MCF 10A (cell line): Measurements from ENCODE around the gene SIM2. TPM values are rescaled to one million over a fixed set of nuclear protein-coding genes. Genes with fewer than 3 reads are reported as not detected.

ENCODE experiments used
- BruUV-seq: library from RNA; stranded (reverse); fragments of 400-500 nt; replicated peaks from 2 replicates; lab custom pipeline; 2021; lab: Mats Ljungman, UMichigan
- CTCF ChIA-PET: fragments of 300-600 bp; sonication (Branson Sonifier 250); formaldehyde crosslinking; extraction: SDS; loops from one replicate; lab custom pipeline; 2021; ENCODE audit warnings: antibody characterized with exemption, inconsistent platforms; lab: Yijun Ruan, JAX
- POLR2A ChIA-PET: fragments of 300-600, 350-650 bp; sonication (Branson Sonifier 250); formaldehyde crosslinking; extraction: SDS; loops from one replicate; lab custom pipeline; 2020; ENCODE audit warnings: antibody characterized with exemption, inconsistent platforms; lab: Yijun Ruan, JAX
- DNase-seq: peaks from one replicate; pipeline ENCODE4 v3.0.0-alpha.2; 2018; ENCODE audit not compliant: unreplicated experiment
- H3K27ac Mint-ChIP-seq: one replicate; pipeline ENCODE4 v1.8.0; 2022; ENCODE audit warnings: mild to moderate bottlenecking, low read depth, mixed read lengths; ENCODE audit not compliant: unreplicated experiment
- H3K27me3 Mint-ChIP-seq: one replicate; pipeline ENCODE4 v1.8.0; 2022; ENCODE audit warnings: mixed read lengths; ENCODE audit not compliant: insufficient read depth, unreplicated experiment
- H3K36me3 Mint-ChIP-seq: one replicate; pipeline ENCODE4 v1.8.0; 2022; ENCODE audit warnings: mild to moderate bottlenecking, moderate library complexity, mixed read lengths; ENCODE audit not compliant: insufficient read depth, unreplicated experiment
- H3K4me1 Mint-ChIP-seq: one replicate; pipeline ENCODE4 v1.8.0; 2022; ENCODE audit warnings: mixed read lengths; ENCODE audit not compliant: insufficient read depth, unreplicated experiment
- H3K4me3 Mint-ChIP-seq: one replicate; pipeline ENCODE4 v1.8.0; 2022; ENCODE audit warnings: mild to moderate bottlenecking, moderate library complexity, mixed read lengths; ENCODE audit not compliant: unreplicated experiment
- H3K9me3 Mint-ChIP-seq: one replicate; pipeline ENCODE4 v1.8.0; 2022; ENCODE audit warnings: mixed read lengths; ENCODE audit not compliant: unreplicated experiment
- intact Hi-C: fragments of 100-400 bp; cut with micrococcal nuclease; formaldehyde crosslinking; loops from 2 replicates; pipeline ENCODE4 v1.14.1; 2022
- total RNA-seq: library from RNA; stranded (reverse); gene quantifications from 2 replicates; pipeline ENCODE4 v1.2.3, GENCODE V29; 2022
- TF ChIP-seq, protein P1 (sequence below): fragments of 200-600 bp; IDR thresholded peaks from one replicate; pipeline ENCODE4 v1.8.0; 2022; ENCODE audit warnings: antibody characterized with exemption, mild to moderate bottlenecking; ENCODE audit not compliant: unreplicated experiment

The SIM2 gene
- total RNA-seq, 1 experiment from 2014 or later: 14.4 TPM

- no peak overlapping the region for H3K27ac Mint-ChIP-seq
- no TSS peak for BruUV-seq
- H3K9me3 Mint-ChIP-seq: no peaks in the 10 kb centered on the region
- H3K4me1 Mint-ChIP-seq: no peaks in the 10 kb centered on the region
- TF ChIP-seq, protein P1, sequence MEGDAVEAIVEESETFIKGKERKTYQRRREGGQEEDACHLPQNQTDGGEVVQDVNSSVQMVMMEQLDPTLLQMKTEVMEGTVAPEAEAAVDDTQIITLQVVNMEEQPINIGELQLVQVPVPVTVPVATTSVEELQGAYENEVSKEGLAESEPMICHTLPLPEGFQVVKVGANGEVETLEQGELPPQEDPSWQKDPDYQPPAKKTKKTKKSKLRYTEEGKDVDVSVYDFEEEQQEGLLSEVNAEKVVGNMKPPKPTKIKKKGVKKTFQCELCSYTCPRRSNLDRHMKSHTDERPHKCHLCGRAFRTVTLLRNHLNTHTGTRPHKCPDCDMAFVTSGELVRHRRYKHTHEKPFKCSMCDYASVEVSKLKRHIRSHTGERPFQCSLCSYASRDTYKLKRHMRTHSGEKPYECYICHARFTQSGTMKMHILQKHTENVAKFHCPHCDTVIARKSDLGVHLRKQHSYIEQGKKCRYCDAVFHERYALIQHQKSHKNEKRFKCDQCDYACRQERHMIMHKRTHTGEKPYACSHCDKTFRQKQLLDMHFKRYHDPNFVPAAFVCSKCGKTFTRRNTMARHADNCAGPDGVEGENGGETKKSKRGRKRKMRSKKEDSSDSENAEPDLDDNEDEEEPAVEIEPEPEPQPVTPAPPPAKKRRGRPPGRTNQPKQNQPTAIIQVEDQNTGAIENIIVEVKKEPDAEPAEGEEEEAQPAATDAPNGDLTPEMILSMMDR: no peak
- H3K36me3 Mint-ChIP-seq: peaks cover 28% of the 10 kb centered on the region
- no peak for DNase-seq
- ChIA-PET CTCF (interaction anchor here (0.6 kb wide), 2 partner anchors 12 to 1496 kb away, joined by 3 read pairs; no protein-coding TSS in a partner anchor), POLR2A (interaction anchor here (0.7 kb wide), 1 partner anchor 9 kb away, joined by 4 read pairs; no protein-coding TSS in a partner anchor)
- intact Hi-C loops: no loop called here
- no peaks in the 10 kb centered on the region for H3K27me3 Mint-ChIP-seq
- no peak overlapping the region for H3K4me3 Mint-ChIP-seq
Observed at GRCh38 chr21:36743008-36743407, 44.1 kb downstream of the SIM2 start.

GRCh38 chr21:36743446-36743845, 44.5 kb downstream of the SIM2 start:
- Mint-ChIP-seq H3K9me3 (no peaks in the 10 kb centered on the region), H3K4me1 (no peaks in the 10 kb centered on the region), H3K36me3 (peaks cover 30% of the 10 kb centered on the region), H3K27ac (no peak overlapping the region), H3K4me3 (no peak overlapping the region), H3K27me3 (no peaks in the 10 kb centered on the region)
- TF ChIP-seq, protein P1: no peak
- ChIA-PET POLR2A (no interaction called here), CTCF (interaction anchor here (0.6 kb wide), 2 partner anchors 11 to 1496 kb away, joined by 3 read pairs; no protein-coding TSS in a partner anchor)
- intact Hi-C loops: no loop called here
- no peak for DNase-seq
- no TSS peak for BruUV-seq

- peaks cover 36% of the 10 kb centered on the region for H3K36me3 Mint-ChIP-seq
- H3K27ac Mint-ChIP-seq: no peak overlapping the region
- H3K9me3 Mint-ChIP-seq: no peaks in the 10 kb centered on the region
- ChIA-PET POLR2A (no interaction called here), CTCF (no interaction called here)
- TF ChIP-seq, protein P1: no peak
- H3K4me1 Mint-ChIP-seq: no peaks in the 10 kb centered on the region
- DNase-seq: no peak
- intact Hi-C loops: no loop called here
- H3K27me3 Mint-ChIP-seq: no peaks in the 10 kb centered on the region
- BruUV-seq: no TSS peak
- no peak overlapping the region for H3K4me3 Mint-ChIP-seq
Observed at GRCh38 chr21:36744190-36744559, 45.3 kb downstream of the SIM2 start.

DNA sequence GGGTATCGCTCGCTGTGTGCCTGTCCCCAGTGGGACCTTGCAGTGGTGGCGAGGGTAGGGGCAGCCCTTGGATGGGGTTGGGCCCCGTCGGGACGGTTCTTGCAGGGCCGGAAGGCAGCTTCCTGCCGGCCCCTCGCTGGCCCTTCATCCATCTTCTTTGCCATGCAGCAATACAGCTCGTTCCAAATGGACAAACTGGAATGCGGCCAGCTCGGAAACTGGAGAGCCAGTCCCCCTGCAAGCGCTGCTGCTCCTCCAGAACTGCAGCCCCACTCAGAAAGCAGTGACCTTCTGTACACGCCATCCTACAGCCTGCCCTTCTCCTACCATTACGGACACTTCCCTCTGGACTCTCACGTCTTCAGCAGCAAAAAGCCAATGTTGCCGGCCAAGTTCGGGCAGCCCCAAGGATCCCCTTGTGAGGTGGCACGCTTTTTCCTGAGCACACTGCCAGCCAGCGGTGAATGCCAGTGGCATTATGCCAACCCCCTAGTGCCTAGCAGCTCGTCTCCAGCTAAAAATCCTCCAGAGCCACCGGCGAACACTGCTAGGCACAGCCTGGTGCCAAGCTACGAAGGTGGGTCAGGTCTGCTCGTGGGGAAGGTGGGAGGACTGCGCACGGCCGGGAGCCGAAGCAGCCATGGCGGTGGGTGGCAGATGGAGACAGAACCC, 45.8 kb downstream of the SIM2 start:
- Mint-ChIP-seq H3K27ac (no peak overlapping the region), H3K36me3 (peaks cover 33% of the 10 kb centered on the region), H3K4me1 (no peaks in the 10 kb centered on the region), H3K4me3 (no peak overlapping the region), H3K27me3 (no peaks in the 10 kb centered on the region), H3K9me3 (no peaks in the 10 kb centered on the region)
- DNase-seq: no peak
- intact Hi-C loops: no loop called here
- POLR2A ChIA-PET: no interaction called here
- CTCF ChIA-PET: no interaction called here
- TF ChIP-seq, protein P1: no peak
- no TSS peak for BruUV-seq
